Epithelial cell of proximal tubule (primary cell): ENCODE data around the gene MAP7. TPM values are rescaled to one million over a fixed set of nuclear protein-coding genes. Genes with fewer than 3 reads are reported as not detected.

Experiments used
- DNase-seq: peaks from one replicate; pipeline ENCODE4 v3.0.0-alpha.2; 2011; ENCODE audit warnings: low read depth
- H3K4me3 ChIP-seq: 2 replicates; pipeline ENCODE4 v1.5.1; 2011; ENCODE audit warnings: low read depth, mild to moderate bottlenecking, low read length
- total RNA-seq: library from RNA; depleted of rRNA; stranded (reverse); fragments of >200 nt; gene quantifications from 2 replicates; pipeline ENCODE4 v1.2.3, GENCODE V29; 2015
- TF ChIP-seq, protein P1 (sequence below): conservative IDR thresholded peaks from 2 replicates; pipeline ENCODE4 v1.5.1; 2012; ENCODE audit warnings: low read depth, mild to moderate bottlenecking, low read length

The MAP7 gene
- total RNA-seq, 1 donor from 2014 or later: 16.1 TPM

DNA sequence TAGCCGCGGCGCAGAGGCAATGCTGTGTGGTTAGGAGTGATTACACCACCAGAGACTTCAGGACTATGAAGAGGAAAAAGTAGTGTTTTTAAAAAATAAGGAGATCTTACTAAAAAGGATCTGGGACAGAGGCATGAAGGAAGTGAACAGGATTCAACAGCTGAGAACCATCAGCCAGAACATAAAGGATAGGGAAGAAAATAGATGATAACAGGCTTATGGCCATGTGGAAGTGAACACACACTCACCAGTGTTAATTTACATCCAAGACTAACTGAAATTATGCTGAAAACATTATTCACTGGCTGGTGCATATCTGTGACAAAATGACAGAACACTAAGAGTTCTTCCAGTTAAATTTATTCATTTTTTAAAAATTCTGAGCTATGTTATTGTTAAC is 213.1 kb downstream of the MAP7 start:
- H3K4me3 ChIP-seq: no peak overlapping the region
- TF ChIP-seq, protein P1, sequence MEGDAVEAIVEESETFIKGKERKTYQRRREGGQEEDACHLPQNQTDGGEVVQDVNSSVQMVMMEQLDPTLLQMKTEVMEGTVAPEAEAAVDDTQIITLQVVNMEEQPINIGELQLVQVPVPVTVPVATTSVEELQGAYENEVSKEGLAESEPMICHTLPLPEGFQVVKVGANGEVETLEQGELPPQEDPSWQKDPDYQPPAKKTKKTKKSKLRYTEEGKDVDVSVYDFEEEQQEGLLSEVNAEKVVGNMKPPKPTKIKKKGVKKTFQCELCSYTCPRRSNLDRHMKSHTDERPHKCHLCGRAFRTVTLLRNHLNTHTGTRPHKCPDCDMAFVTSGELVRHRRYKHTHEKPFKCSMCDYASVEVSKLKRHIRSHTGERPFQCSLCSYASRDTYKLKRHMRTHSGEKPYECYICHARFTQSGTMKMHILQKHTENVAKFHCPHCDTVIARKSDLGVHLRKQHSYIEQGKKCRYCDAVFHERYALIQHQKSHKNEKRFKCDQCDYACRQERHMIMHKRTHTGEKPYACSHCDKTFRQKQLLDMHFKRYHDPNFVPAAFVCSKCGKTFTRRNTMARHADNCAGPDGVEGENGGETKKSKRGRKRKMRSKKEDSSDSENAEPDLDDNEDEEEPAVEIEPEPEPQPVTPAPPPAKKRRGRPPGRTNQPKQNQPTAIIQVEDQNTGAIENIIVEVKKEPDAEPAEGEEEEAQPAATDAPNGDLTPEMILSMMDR: no peak
- no peak for DNase-seq

DNA sequence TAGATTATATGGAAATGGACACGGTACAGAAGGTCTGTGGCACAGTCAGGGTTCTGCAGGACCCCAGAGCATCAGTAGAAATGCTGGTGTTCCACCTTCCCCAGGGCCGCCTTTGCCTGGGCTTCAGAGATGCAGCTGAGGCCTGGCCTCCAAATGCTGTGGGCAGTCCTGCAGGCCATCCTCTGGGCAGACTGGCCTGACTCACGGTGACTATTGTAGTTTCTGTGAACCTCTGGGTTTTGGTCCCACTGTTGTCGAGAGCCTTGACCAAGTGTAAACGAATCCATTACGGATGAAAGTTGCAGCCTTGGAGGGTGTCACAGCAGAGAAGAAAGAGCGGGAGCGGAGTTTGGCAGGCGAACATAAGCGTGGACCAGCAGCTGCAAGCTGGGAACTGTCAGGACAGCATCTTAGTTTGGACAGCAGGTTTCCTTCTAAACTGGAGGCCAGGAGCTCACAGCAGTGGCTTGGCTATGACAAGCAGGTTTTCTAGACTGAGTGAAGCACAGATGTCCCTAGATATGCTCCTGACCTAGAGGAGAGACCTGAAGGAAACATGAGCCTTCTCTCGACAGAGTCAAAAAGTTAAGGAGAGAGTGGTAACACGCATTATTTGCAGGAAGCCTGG is 214.4 kb downstream of the MAP7 start:
- DNase-seq: no peak
- no peak overlapping the region for H3K4me3 ChIP-seq
- TF ChIP-seq, protein P1: no peak

DNA sequence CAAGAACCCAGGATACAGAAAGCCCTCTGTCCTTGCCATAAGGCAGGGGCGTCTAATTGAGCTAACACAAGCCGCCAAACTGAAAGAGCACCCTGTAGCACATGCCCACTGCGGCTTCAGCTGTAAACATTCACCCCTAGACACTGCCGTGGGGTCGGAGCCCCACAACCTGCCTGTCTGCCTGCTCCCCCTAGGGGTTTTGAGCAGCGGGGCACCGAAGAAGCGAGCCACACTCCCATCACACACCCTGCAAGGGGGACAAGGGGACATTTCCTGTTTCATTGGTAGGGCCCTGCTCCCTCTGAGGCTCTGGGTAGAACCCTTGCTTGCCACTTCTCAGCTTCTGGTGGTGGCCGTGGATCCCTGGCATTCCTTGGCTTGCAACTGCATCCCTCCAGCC is 215.4 kb downstream of the MAP7 start:
- no peak for DNase-seq
- TF ChIP-seq, protein P1: peak; percentile 22
- no peak overlapping the region for H3K4me3 ChIP-seq

DNA sequence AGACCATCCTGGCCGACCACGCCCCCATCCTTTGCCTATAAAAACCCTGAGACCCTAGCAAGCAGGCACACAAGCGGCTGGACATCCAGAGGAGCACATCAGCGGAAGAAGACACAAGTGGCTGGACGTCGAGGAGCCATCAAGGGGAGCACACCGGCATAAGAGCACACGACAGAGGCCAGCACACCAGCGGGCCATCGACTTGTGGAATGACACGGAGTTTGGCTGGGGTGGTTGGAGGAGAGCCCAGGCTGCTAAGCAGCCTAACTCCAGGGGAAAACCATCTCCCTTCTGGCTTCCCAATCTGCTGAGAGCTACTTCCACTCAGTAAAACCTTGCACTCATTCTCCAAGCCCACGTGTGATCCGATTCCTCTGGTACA is 215.8 kb downstream of the MAP7 start:
- TF ChIP-seq, protein P1: no peak
- no peak overlapping the region for H3K4me3 ChIP-seq
- DNase-seq: no peak

DNA sequence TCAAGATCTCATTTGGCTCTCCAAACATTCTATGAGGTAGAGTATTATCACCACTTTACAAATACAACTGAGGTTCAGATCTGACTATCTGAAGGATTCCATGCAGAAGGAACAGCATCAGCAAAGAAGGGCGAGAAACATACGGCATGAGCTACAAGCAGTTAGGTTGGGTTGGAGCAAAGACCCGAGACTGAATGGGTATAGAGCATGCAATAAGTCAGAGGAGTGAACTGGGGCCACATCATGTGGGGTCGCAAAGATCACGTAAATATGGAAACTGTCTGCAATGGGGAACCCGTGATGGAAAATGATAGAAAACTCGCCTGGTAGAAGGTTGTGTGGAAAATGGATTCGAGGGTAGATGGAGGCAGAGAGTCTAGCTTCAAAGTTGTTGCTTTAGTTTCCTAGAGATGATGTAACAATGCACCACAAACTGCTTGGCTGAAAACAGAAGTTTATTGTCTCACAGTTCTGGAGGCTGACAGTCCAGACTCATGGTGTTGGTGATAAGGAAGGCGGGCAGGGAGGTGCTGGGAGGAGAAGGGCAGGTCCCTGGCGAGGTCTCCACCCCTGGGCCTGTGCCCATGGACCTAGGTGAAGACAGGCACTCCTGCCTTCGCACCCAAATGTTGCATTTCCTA is 216.3 kb downstream of the MAP7 start:
- H3K4me3 ChIP-seq: no peak overlapping the region
- TF ChIP-seq, protein P1: no peak
- no peak for DNase-seq

DNA sequence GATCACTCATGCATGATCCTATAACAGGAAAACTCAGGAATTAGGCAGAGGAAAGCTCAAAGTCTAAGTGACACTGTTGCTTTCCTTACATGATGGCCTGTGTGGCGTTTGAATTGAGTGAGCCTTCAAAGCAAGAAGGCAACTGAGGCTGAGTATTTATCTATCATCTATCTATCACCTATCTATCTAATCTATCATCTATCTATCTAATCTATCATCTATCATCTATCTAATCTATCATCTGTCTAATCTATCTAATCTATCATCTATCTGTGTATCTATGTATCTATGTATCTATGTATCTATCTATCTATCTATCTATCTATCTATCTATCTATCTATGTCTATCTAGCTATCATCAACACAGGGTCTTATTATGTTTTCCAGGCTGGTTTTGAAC is 218.8 kb downstream of the MAP7 start:
- DNase-seq: no peak
- H3K4me3 ChIP-seq: no peak overlapping the region
- TF ChIP-seq, protein P1: no peak

DNA sequence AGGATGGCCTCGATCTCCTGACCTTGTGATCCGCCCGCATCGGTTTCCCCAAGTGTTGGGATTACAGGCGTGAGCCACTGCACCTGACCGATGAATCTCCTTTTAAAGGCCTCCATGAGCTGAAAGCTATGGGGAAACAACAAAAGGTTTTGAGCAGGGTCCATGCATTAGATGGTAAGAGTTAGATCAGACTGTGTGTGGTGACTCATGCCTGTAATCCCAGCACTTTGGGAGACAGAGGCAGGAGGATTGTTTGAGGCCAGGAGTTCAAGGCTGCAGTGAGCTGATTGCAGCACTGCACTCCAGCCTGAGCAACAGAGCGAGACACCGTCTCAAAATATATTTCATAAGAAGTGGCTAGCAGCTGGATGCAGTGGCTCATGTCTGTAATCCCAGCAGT is 219.6 kb downstream of the MAP7 start:
- DNase-seq: no peak
- H3K4me3 ChIP-seq: no peak overlapping the region
- TF ChIP-seq, protein P1: no peak
